Astrocyte of the spinal cord (primary cell): Measurements from ENCODE around the gene MVK.

Experiments used
- DNase-seq: peaks from one replicate; pipeline ENCODE4 v3.0.0; 2011; ENCODE audit warnings: low read depth, low spot score
- H3K4me3 ChIP-seq: 2 replicates; pipeline ENCODE4 v1.5.1; 2011; ENCODE audit warnings: low read depth, mild to moderate bottlenecking, low read length, moderate library complexity
- in situ Hi-C: cut with HindIII; loops from 2 replicates; pipeline ENCODE4 v1.10.0; 2017; ENCODE audit warnings: low sequenced_read_pairs
- TF ChIP-seq, protein P1 (sequence below): IDR thresholded peaks from 2 replicates; pipeline ENCODE4 v1.5.1; 2012; ENCODE audit warnings: low read depth, mild to moderate bottlenecking, low read length, inconsistent platforms

Gene MVK

GRCh38 chr12:109621211-109621694 lies 47.7 kb downstream of the MVK start:
- TF ChIP-seq, protein P1, sequence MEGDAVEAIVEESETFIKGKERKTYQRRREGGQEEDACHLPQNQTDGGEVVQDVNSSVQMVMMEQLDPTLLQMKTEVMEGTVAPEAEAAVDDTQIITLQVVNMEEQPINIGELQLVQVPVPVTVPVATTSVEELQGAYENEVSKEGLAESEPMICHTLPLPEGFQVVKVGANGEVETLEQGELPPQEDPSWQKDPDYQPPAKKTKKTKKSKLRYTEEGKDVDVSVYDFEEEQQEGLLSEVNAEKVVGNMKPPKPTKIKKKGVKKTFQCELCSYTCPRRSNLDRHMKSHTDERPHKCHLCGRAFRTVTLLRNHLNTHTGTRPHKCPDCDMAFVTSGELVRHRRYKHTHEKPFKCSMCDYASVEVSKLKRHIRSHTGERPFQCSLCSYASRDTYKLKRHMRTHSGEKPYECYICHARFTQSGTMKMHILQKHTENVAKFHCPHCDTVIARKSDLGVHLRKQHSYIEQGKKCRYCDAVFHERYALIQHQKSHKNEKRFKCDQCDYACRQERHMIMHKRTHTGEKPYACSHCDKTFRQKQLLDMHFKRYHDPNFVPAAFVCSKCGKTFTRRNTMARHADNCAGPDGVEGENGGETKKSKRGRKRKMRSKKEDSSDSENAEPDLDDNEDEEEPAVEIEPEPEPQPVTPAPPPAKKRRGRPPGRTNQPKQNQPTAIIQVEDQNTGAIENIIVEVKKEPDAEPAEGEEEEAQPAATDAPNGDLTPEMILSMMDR = no peak
- no peak for DNase-seq
- no peak overlapping the region for H3K4me3 ChIP-seq
- in situ Hi-C loops = no loop called here

DNA sequence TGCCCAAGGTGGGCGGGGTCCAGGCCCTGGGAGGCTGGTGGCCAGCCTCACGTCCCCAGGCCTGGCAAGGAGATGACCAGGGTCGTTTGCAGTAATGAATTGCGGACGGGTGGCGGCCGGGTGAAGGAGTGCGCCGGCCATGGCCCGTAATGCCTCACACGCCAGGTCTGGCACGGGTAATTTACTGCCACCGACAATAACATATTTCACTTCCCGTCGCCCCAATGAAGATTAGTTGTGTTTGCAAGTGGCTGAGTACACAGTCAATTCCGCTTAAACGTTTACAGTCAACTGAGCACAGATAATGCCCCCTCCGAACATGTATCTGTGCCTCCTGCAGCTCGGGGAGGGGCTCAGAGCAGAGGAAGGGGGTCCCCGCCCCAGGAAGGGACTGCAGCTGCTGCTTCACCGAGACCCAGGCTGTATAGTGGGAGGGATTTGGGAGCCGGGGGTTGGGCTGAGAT lies 48.3 kb downstream of the MVK start:
- H3K4me3 ChIP-seq = no peak overlapping the region
- no peak for DNase-seq
- in situ Hi-C loops = no loop called here
- TF ChIP-seq, protein P1 = no peak

- no peak overlapping the region for H3K4me3 ChIP-seq
- in situ Hi-C loops = no loop called here
- TF ChIP-seq, protein P1 = no peak
- DNase-seq = no peak
These were observed 50.9 kb downstream of the MVK start for GRCh38 chr12:109624467-109624866.

DNA sequence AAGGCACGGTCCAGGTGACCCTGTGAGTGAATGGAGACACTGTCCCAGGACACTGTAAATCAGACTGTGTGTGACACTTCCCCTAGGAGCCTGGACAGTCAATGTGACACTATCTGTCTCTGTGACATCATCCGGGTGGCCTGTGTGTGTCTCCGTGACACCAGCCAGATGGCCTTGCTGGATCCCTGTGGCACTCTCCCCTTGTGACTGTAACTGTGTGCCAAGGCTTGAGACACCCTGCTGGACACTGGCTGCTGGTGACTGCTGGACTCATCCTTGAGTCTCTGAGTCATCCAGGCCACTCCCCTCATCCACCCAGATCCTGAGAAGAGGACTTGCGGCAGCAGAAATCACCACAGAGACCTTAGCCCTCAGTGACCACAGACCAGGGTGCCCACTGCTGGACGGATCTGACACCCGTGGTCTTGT lies 51.6 kb downstream of the MVK start:
- no peak overlapping the region for H3K4me3 ChIP-seq
- DNase-seq = peak; percentile 5
- in situ Hi-C loops = no loop called here
- TF ChIP-seq, protein P1 = no peak

- TF ChIP-seq, protein P1 = no peak
- in situ Hi-C loops = no loop called here
- DNase-seq = no peak
- H3K4me3 ChIP-seq = no peak overlapping the region
These were observed 52.3 kb downstream of the MVK start for GRCh38 chr12:109625749-109626377.

DNA sequence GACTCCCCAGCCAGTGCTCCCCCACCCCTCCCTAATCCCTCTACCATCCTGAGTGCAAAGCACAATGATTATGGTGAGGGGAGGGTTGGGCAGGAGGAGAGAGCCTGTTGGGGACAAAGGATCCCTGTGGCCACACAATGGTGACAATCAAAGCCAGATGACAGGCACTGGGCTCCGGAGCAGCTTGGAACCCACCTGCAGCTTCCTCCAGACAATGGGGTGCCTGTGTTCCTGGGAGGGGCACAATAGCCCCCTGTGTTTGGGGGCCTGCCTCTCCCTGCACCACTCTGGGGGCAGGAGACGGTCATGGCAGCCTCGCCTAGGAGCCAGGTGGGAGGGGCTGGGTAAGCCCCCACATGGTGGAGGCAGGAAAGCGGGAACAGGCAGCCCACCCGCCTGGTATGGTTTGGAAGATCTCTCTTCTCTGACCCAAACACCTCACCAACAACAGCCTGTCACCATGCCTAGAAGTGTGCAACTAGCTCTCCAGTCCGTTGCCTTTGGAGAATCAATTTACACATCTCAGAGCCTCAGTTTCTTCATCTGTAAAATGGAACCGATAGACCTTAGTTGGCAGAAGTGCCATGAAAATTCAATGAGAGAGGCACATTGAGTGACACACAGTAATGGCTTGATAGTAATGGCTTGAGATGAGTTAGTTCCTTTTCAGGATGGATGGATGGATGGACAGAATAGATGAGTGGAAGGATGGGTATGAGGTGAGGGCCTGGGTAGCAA lies 53.0 kb downstream of the MVK start:
- in situ Hi-C loops = no loop called here
- no peak overlapping the region for H3K4me3 ChIP-seq
- TF ChIP-seq, protein P1 = no peak
- DNase-seq = no peak
